ENCODE data around the gene MGAT3.

Gene MGAT3

GRCh38 chr22:39527481-39527961 is 70.7 kb downstream of the MGAT3 start:
- ChIA-PET CTCF (interaction anchor here (1.0 to 13.7 kb wide), 5 partner anchors 12 to 513 kb away, joined by 3 to 380 read pairs (median 19); partner anchors contain the start of gene APOBEC3C), POLR2A (interaction anchor here (0.6 to 6.1 kb wide), 5 partner anchors 10 to 210 kb away, joined by 3 to 85 read pairs (median 4); partner anchors contain the start of genes MIEF1 and RPL3)
- no peak overlapping the region for H3K27ac ChIP-seq (ENCODE audit: extremely low read depth, low read depth, low read length)
- peaks cover 11 to 77% of the 10 kb centered on the region in 2 experiments; a peak in 2 of 3 replicates for H3K36me3 ChIP-seq (ENCODE audit: control insufficient read depth in 2 of 2, insufficient read depth in 1 of 2, low read length in 2 of 2)
- H3K4me1 ChIP-seq (ENCODE audit: control insufficient read depth, insufficient read depth, low read length), result peaks cover 14% of the 10 kb centered on the region
- H3K4me3 ChIP-seq (ENCODE audit: low read depth, low read length), result no peak overlapping the region
- TF ChIP-seq GFI1B (tag by site-specific recombination; IDR thresholded peaks at IDR 0.05), result no peak
- TF ChIP-seq ZNF549 (tag by site-specific recombination; IDR thresholded peaks at IDR 0.05), result no peak
- TF ChIP-seq ZNF211 (tag by site-specific recombination; IDR thresholded peaks at IDR 0.05; ENCODE audit: low read depth), result no peak
- TF ChIP-seq ZNF140 (tag by site-specific recombination; IDR thresholded peaks at IDR 0.05), result no peak
- no peak for TF ChIP-seq WT1 (tag by site-specific recombination; IDR thresholded peaks at IDR 0.05)
- TF ChIP-seq ZNF776 (tag by site-specific recombination; IDR thresholded peaks at IDR 0.05; ENCODE audit: borderline replicate concordance), result no peak
- TF ChIP-seq KLF9 (tag by site-specific recombination; IDR thresholded peaks at IDR 0.05; ENCODE audit: low read depth), result peak; percentile 57
- TF ChIP-seq BCL11B (tag by site-specific recombination; IDR thresholded peaks at IDR 0.05; ENCODE audit: low read depth), result 0 out of 2 replicates have a peak, but pooled peaks have one; percentile 19
- TF ChIP-seq KLF10 (tag by site-specific recombination; IDR thresholded peaks at IDR 0.05), result peak; percentile 69; the same call in 1 of the 2 replicates
- TF ChIP-seq ZNF404 (tag by site-specific recombination; IDR thresholded peaks at IDR 0.05), result no peak
- no peak for TF ChIP-seq SETDB1 (IDR thresholded peaks at IDR 0.05; ENCODE audit: insufficient read length, low read length)
- peak; percentile 70 for TF ChIP-seq ZBTB17 (tag by site-specific recombination; IDR thresholded peaks at IDR 0.05)
- TF ChIP-seq ZIC2 (tag by site-specific recombination; IDR thresholded peaks at IDR 0.05), result peak; percentile 67
- H3K9me3 ChIP-seq (ENCODE audit: control insufficient read depth, insufficient read depth, low read depth, low read length), result no peaks in the 10 kb centered on the region

- Histone ChIP-seq H3K27ac (ENCODE audit: extremely low read depth, low read depth, low read length) (peak overlapping the region; percentile 38), H3K4me1 (ENCODE audit: control insufficient read depth, insufficient read depth, low read length) (peaks cover 14% of the 10 kb centered on the region), H3K9me3 (ENCODE audit: control insufficient read depth, insufficient read depth, low read depth, low read length) (no peaks in the 10 kb centered on the region), H3K4me3 (ENCODE audit: low read depth, low read length) (no peak overlapping the region), H3K36me3 (ENCODE audit: control insufficient read depth in 2 of 2, insufficient read depth in 1 of 2, low read length in 2 of 2) (peaks cover 11 to 70% of the 10 kb centered on the region in 2 experiments; a peak in 2 of 3 replicates)
- ChIA-PET CTCF (interaction anchor here (0.6 to 13.7 kb wide), 21 partner anchors 12 to 1091 kb away, joined by 3 to 380 read pairs (median 5); partner anchors contain the start of genes APOBEC3C and MIEF1), POLR2A (interaction anchor here (0.6 to 6.1 kb wide), 16 partner anchors 8 to 357 kb away, joined by 3 to 113 read pairs (median 4); partner anchors contain the start of genes ATF4, MIEF1 and RPL3)
- TF ChIP-seq ZNF747 (tag by site-specific recombination; IDR thresholded peaks at IDR 0.05) (no peak), ZNF341 (tag by site-specific recombination; IDR thresholded peaks at IDR 0.05; ENCODE audit: low read depth) (peak; percentile 31; the same call in 1 of the 2 replicates), PRDM10 (tag by site-specific recombination; IDR thresholded peaks at IDR 0.05) (peak; percentile 40), KLF9 (tag by site-specific recombination; IDR thresholded peaks at IDR 0.05; ENCODE audit: low read depth) (no peak), GLIS1 (tag by site-specific recombination; IDR thresholded peaks at IDR 0.05) (peak; percentile 23; the same call in 1 of the 2 replicates), PATZ1 (tag by site-specific recombination; IDR thresholded peaks at IDR 0.05) (0 out of 2 replicates have a peak, but pooled peaks have one; percentile 31)
Observed at GRCh38 chr22:39528080-39528661, 71.4 kb downstream of the MGAT3 start.
